Thyroid gland (tissue), 4 donors: ENCODE measurements around the gene GNL3L. TPM values are rescaled to one million over a fixed set of nuclear protein-coding genes. Genes with fewer than 3 reads are reported as not detected.

ENCODE experiments used
- DNase-seq, 2 donors: peaks; one replicate each; pipeline ENCODE4 v3.0.0-alpha.2; 2019
- H3K27ac ChIP-seq, 3 donors: fragments of 200-600 bp; sonication (generic); 1 replicate in 2 of 3; 2 replicates in 1 of 3; pipeline ENCODE4 v1.5.1; 2016 to 2019; ENCODE audit warnings: mild to moderate bottlenecking in 1 of 3, moderate library complexity in 1 of 3
- H3K27me3 ChIP-seq: fragments of 200-600 bp; sonication (generic); one replicate; pipeline ENCODE4 v1.5.1; 2019
- H3K36me3 ChIP-seq, 2 donors: fragments of 200-600 bp; sonication (generic); one replicate each; pipeline ENCODE4 v1.5.1; 2016 to 2019
- H3K4me1 ChIP-seq, 2 donors: fragments of 200-600 bp; sonication (generic); one replicate each; pipeline ENCODE4 v1.5.1; 2017 to 2019
- H3K4me3 ChIP-seq, 3 donors: fragments of 200-600 bp; sonication (generic); replicated peaks in 1 of 3; 1 replicate in 2 of 3; 2 replicates in 1 of 3; pipeline ENCODE4 v1.5.1; 2016; ENCODE audit warnings: mild to moderate bottlenecking in 1 of 3
- H3K9me3 ChIP-seq: fragments of 200-600 bp; sonication (generic); one replicate; pipeline ENCODE4 v1.5.1; 2017
- POLR2A ChIP-seq, 2 donors: fragments of 450-650 bp; IDR thresholded peaks; one replicate each; pipeline ENCODE4 v1.6.1; 2017; ENCODE audit warnings: antibody characterized with exemption in 2 of 2, mild to moderate bottlenecking in 2 of 2, moderate library complexity in 1 of 2
- WGBS, 2 donors: methylation state at CpG; one replicate each; pipeline ENCODE4 v1.1.5; 2017; 5-methylcytosine and 5-hydroxymethylcytosine counted together
- intact Hi-C: fragments of 100-400 bp; cut with DNase I; formaldehyde crosslinking; loops from one replicate; pipeline ENCODE4 v1.15.1; 2023
- total RNA-seq, 4 donors: library from RNA; depleted of rRNA; stranded (reverse); fragments of >200 nt; gene quantifications; one replicate each; pipeline ENCODE4 v1.2.3, GENCODE V29; 2016
- TF ChIP-seq, protein P1 (sequence below), 6 experiments: fragments of 200-600 bp in 3 of 6; fragments of 450-650 bp in 3 of 6; sonication (generic) in 3 of 6; IDR thresholded peaks; one replicate each; pipeline ENCODE4 v1.5.1; 2016 to 2019; ENCODE audit warnings: antibody characterized with exemption in 6 of 6, mild to moderate bottlenecking in 2 of 6, inconsistent platforms in 1 of 6, moderate library complexity in 1 of 6

GNL3L gene
- total RNA-seq, 4 donors from 2014 or later, result 38.0 to 57.1 (median 51.6) TPM

DNA sequence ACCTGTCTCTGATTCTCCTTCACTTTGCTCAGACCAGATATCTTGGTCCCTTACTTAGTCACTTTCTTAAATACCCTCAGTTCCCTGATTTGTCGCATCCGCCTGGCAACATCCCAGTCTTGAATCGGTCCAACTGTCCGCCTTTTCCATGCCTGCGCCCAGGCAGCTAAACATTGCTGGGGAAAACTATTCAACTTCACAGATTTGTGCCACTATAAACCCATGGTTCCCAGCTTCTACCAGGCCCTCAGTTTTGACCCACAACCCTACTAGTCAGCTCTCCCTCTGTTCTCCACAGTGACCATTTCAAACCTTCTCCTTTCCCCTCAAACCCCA is 33.5 kb upstream of the GNL3L start:
- no peaks in the 10 kb centered on the region for H3K36me3 ChIP-seq
- H3K4me3 ChIP-seq, result peak overlapping the region in 1 of 3 donors; percentile 42
- H3K9me3 ChIP-seq, result no peaks in the 10 kb centered on the region
- intact Hi-C loops, result no loop called here
- TF ChIP-seq POLR2A (IDR thresholded peaks at IDR 0.05), result no peak
- TF ChIP-seq, protein P1, sequence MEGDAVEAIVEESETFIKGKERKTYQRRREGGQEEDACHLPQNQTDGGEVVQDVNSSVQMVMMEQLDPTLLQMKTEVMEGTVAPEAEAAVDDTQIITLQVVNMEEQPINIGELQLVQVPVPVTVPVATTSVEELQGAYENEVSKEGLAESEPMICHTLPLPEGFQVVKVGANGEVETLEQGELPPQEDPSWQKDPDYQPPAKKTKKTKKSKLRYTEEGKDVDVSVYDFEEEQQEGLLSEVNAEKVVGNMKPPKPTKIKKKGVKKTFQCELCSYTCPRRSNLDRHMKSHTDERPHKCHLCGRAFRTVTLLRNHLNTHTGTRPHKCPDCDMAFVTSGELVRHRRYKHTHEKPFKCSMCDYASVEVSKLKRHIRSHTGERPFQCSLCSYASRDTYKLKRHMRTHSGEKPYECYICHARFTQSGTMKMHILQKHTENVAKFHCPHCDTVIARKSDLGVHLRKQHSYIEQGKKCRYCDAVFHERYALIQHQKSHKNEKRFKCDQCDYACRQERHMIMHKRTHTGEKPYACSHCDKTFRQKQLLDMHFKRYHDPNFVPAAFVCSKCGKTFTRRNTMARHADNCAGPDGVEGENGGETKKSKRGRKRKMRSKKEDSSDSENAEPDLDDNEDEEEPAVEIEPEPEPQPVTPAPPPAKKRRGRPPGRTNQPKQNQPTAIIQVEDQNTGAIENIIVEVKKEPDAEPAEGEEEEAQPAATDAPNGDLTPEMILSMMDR (IDR thresholded peaks at IDR 0.05), result no peak
- no peak for DNase-seq
- H3K27me3 ChIP-seq, result no peaks in the 10 kb centered on the region
- 52 to 57% methylated on average over 5 of the region's 5 CpGs for WGBS, 2 donors
- peak overlapping the region in 1 of 3 donors; percentile 58 for H3K27ac ChIP-seq
- H3K4me1 ChIP-seq, result no peaks in the 10 kb centered on the region

DNA sequence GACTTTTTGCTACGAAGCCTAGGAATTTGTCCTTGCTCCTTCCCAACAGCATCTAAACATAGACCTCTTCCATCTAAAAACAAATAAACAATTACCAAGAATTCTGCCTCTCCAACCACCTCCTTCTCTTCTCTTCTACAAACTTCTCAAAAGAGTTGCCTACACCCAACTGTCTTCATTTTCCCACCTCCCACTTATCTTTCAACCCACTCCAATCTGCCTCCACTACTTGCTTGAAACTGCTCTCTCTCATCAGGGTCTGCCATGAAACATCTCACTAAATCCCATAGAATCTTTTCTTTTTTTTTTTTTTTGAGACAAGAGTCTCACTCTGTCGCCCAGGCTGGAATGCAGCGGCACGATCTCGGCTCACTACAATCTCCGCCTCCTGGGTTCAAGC is 33.1 kb upstream of the GNL3L start:
- Histone ChIP-seq H3K27ac (no peak overlapping the region), H3K36me3 (no peaks in the 10 kb centered on the region), H3K4me1 (no peaks in the 10 kb centered on the region), H3K9me3 (no peaks in the 10 kb centered on the region), H3K27me3 (no peaks in the 10 kb centered on the region), H3K4me3 (no peak overlapping the region)
- 62 to 78% methylated on average over 6 of the region's 6 CpGs for WGBS, 2 donors
- intact Hi-C loops, result no loop called here
- DNase-seq, result no peak
- TF ChIP-seq, protein P1 (IDR thresholded peaks at IDR 0.05), result no peak
- no peak for TF ChIP-seq POLR2A (IDR thresholded peaks at IDR 0.05)

DNA sequence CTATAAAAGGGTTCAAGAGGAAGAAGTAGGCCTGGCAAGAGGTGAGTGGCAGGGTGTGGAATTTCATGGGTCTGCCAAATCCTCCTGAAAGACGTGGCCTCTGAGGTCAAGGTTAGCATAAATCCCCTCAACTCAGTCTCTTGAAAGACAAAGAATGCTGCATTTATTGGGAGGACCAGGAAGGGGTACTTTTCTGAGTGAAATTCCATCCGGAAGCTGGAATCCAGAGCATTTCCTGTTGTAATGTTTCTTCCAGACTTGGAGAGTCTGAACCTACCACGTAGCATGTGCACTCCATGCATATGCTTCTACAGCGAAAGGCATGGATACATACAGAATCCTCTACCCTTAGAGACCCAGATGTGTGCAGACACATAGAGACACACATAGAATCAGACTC is 20.6 kb upstream of the GNL3L start:
- no peaks in the 10 kb centered on the region for H3K27me3 ChIP-seq
- intact Hi-C loops, result no loop called here
- WGBS, 2 donors, result 60 to 76% methylated on average over 4 of the region's 4 CpGs
- no peaks in the 10 kb centered on the region for H3K4me1 ChIP-seq
- H3K36me3 ChIP-seq, result no peaks in the 10 kb centered on the region
- TF ChIP-seq, protein P1 (IDR thresholded peaks at IDR 0.05), result no peak
- no peak for TF ChIP-seq POLR2A (IDR thresholded peaks at IDR 0.05)
- no peak for DNase-seq
- no peak overlapping the region for H3K27ac ChIP-seq
- no peak overlapping the region for H3K4me3 ChIP-seq
- no peaks in the 10 kb centered on the region for H3K9me3 ChIP-seq

DNA sequence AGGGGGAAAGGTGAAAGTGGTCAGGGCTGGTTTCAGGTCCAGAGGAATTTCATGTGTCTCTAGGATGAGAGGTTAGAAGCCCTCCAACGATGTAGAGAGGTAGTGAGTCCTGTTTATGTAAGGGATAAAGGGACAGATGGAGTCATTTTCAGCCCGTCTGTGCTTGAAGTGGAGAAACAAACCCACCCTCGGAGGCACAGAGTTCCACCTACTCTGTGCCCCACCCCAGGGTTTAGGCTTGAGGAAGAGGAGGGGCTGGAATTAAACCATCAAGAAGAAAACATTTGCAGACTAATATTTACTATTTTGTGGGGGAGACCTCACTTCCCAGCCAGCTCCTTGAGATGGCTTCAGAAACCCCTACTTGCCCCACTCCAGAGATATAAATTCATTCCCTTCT is 868 bp upstream of the GNL3L start:
- no peak for DNase-seq
- no peaks in the 10 kb centered on the region for H3K36me3 ChIP-seq
- no peak overlapping the region for H3K4me3 ChIP-seq
- no peaks in the 10 kb centered on the region for H3K27me3 ChIP-seq
- TF ChIP-seq, protein P1 (IDR thresholded peaks at IDR 0.05), result no peak
- TF ChIP-seq POLR2A (IDR thresholded peaks at IDR 0.05), result no peak
- intact Hi-C loops, result no loop called here
- H3K9me3 ChIP-seq, result no peaks in the 10 kb centered on the region
- H3K27ac ChIP-seq, result peak overlapping the region in 1 of 3 donors; percentile 74
- WGBS, 2 donors, result 17 to 36% methylated on average over 3 of the region's 3 CpGs
- H3K4me1 ChIP-seq, result peaks cover 4% of the 10 kb centered on the region in 2 donors

DNA sequence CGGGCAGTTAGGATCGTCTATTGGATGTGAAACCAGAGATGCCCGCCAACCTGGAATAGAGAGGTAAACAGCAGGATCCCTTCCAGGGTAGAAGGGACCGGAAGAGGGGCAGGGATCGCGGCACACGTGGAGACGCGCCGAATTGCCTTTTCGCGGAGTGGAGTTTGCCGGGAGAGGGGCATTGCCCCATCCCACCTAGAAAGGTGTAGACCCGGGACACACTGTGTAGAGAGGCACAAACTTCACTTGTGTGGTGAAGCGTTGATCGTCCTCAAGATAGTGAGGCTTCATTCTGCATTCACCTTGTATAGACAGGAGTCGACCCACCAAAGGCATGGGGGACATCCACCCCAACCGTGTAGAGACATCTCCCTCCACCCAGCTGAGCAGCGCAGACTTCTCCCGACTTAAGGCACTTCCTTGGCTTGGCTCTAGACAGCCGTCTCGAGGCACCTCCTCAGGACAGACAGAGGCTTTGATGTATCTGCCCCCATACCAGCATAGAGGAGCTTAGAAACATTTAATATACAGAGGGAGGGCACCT is 410 bp downstream of the GNL3L start:
- intact Hi-C loops, result no loop called here
- Histone ChIP-seq H3K4me3 (peak overlapping the region; percentile 35 to 81 (median 44)), H3K9me3 (no peaks in the 10 kb centered on the region), H3K27me3 (no peaks in the 10 kb centered on the region), H3K4me1 (peaks cover 4 to 12% of the 10 kb centered on the region in 2 donors), H3K27ac (peak overlapping the region in 1 of 3 donors; percentile 55), H3K36me3 (no peaks in the 10 kb centered on the region)
- DNase-seq, result peak in 1 of 2 donors; percentile 3
- no peak for TF ChIP-seq POLR2A (IDR thresholded peaks at IDR 0.05)
- TF ChIP-seq, protein P1 (IDR thresholded peaks at IDR 0.05), result no peak
- WGBS, 2 donors, result 0% methylated on average over 1 to 3 of the region's 22 CpGs
